Nephron progenitor cell (in vitro differentiated cells): Measurements from ENCODE around the gene BBS9.
"Not testable (repeated sequence)": the region's sequence is repeated elsewhere in the genome, so short reads cannot be mapped to it uniquely, and the experiment has no call there.

Experiments
- DNase-seq: peaks from one replicate; pipeline ENCODE4 v3.0.0; 2021
- H3K27ac Mint-ChIP-seq: 2 replicates; pipeline ENCODE4 v1.8.0; 2021; ENCODE audit warnings: mild to moderate bottlenecking, moderate library complexity, mixed read lengths
- H3K27me3 Mint-ChIP-seq: 2 replicates; pipeline ENCODE4 v1.8.0; 2021; ENCODE audit warnings: mild to moderate bottlenecking, low read depth, mixed read lengths; ENCODE audit not compliant: poor library complexity
- H3K36me3 Mint-ChIP-seq: 2 replicates; pipeline ENCODE4 v1.8.0; 2021; ENCODE audit warnings: low read depth, mixed read lengths
- H3K4me1 Mint-ChIP-seq: 2 replicates; pipeline ENCODE4 v1.8.0; 2021; ENCODE audit warnings: mixed read lengths
- H3K4me3 Mint-ChIP-seq: 2 replicates; pipeline ENCODE4 v1.8.0; 2021; ENCODE audit warnings: mild to moderate bottlenecking, moderate library complexity, mixed read lengths
- H3K9me3 Mint-ChIP-seq: 2 replicates; pipeline ENCODE4 v1.8.0; 2021; ENCODE audit warnings: mild to moderate bottlenecking, moderate library complexity, mixed read lengths
- TF ChIP-seq, protein P1 (sequence below): fragments of 200-600 bp; sonication (generic); IDR thresholded peaks from 2 replicates; pipeline ENCODE4 v1.5.0; 2021; ENCODE audit warnings: antibody characterized with exemption

BBS9 gene

DNA sequence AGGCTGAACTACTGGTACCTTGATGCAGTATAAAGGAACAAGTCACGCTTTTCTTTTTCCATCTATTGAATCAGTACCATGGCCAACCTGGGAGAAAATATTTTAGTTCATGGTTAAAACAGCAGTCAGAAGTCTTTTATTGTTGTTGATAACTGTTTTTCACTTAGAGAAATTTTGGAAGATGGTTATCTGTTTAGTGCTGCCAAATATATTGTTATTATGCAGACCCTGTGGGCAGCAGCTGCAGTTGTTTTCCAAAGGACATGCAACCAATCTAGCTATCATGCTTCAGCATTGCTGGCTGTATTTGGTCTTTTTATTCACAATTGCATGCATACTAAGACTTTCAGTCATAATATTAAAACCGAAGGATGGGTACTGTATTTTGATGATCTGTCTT lies 169.5 kb downstream of the BBS9 start:
- TF ChIP-seq, protein P1, sequence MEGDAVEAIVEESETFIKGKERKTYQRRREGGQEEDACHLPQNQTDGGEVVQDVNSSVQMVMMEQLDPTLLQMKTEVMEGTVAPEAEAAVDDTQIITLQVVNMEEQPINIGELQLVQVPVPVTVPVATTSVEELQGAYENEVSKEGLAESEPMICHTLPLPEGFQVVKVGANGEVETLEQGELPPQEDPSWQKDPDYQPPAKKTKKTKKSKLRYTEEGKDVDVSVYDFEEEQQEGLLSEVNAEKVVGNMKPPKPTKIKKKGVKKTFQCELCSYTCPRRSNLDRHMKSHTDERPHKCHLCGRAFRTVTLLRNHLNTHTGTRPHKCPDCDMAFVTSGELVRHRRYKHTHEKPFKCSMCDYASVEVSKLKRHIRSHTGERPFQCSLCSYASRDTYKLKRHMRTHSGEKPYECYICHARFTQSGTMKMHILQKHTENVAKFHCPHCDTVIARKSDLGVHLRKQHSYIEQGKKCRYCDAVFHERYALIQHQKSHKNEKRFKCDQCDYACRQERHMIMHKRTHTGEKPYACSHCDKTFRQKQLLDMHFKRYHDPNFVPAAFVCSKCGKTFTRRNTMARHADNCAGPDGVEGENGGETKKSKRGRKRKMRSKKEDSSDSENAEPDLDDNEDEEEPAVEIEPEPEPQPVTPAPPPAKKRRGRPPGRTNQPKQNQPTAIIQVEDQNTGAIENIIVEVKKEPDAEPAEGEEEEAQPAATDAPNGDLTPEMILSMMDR, result no peak
- Mint-ChIP-seq H3K4me3 (no peak overlapping the region), H3K4me1 (peaks cover 5% of the 10 kb centered on the region), H3K9me3 (peaks cover 42% of the 10 kb centered on the region), H3K27me3 (no peaks in the 10 kb centered on the region), H3K36me3 (peaks cover 38% of the 10 kb centered on the region), H3K27ac (no peak overlapping the region)
- DNase-seq, result no peak

DNA sequence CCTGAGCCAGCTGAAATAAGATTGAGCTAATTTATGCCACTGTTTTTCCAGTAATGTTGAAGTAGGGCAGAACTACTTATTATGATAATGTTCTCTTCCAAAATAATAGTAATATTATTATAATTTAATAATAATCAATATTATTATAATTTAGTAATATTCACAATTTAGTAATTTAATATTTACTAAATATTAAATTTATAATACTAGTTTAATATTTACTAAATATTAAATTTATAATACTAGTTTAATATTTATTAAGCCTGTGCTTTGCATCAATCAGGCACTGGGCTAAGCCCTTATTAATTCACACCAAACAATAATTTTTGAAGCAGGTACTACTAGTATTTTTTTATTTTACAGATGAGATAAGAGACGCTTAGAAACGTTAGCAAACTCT lies 170.1 kb downstream of the BBS9 start:
- peaks cover 5% of the 10 kb centered on the region for H3K4me1 Mint-ChIP-seq
- TF ChIP-seq, protein P1, result no peak
- no peaks in the 10 kb centered on the region for H3K27me3 Mint-ChIP-seq
- H3K36me3 Mint-ChIP-seq, result peaks cover 42% of the 10 kb centered on the region
- no peak overlapping the region for H3K27ac Mint-ChIP-seq
- no peak overlapping the region for H3K4me3 Mint-ChIP-seq
- no peak for DNase-seq
- peaks cover 46% of the 10 kb centered on the region for H3K9me3 Mint-ChIP-seq

DNA sequence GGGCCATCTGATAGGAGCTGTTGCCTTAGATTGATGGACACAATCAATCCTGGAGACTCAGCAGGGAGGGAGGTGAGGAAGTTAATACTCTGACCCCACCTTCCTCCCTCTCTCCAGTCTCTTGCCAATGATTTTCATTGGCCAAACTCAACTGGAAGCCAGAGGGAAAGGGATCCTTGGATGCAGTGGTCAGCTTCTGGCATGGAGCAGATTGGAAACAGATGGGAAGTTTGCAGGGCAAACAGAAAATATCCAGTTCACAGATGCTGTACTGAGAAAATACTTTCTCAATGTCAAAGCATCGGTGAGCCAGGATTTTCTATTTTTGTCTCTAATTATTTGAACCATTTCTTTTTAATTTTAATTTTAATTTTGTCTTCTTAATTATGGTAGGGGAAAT lies 170.8 kb downstream of the BBS9 start:
- H3K36me3 Mint-ChIP-seq, result peaks cover 49% of the 10 kb centered on the region
- H3K27me3 Mint-ChIP-seq, result no peaks in the 10 kb centered on the region
- no peak for DNase-seq
- H3K4me1 Mint-ChIP-seq, result peaks cover 5% of the 10 kb centered on the region
- TF ChIP-seq, protein P1, result no peak
- peaks cover 53% of the 10 kb centered on the region for H3K9me3 Mint-ChIP-seq
- H3K4me3 Mint-ChIP-seq, result no peak overlapping the region
- no peak overlapping the region for H3K27ac Mint-ChIP-seq

DNA sequence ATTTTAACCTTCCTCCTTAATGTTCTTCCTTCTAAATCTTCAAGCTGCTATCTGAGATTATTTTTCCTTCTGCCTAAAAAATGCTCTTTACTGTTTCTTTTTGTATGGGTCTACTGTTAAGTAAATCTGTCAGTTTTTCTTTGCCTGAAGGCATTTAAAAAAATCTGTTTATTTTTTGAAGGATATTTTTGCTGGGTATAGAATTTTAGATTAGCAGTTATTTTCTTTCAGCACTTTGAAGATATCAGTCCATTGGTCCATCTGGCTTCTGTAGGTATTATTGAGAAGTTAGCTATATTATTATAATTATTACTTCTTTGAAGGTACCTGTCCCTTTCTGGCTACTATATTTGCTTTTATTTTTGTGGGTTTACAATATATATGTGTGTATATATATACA lies 171.4 kb downstream of the BBS9 start:
- no peak for DNase-seq
- TF ChIP-seq, protein P1, result no peak
- Mint-ChIP-seq H3K4me1 (peaks cover 5% of the 10 kb centered on the region), H3K4me3 (no peak overlapping the region), H3K27ac (no peak overlapping the region), H3K27me3 (no peaks in the 10 kb centered on the region), H3K9me3 (peaks cover 59% of the 10 kb centered on the region), H3K36me3 (peaks cover 55% of the 10 kb centered on the region)

DNA sequence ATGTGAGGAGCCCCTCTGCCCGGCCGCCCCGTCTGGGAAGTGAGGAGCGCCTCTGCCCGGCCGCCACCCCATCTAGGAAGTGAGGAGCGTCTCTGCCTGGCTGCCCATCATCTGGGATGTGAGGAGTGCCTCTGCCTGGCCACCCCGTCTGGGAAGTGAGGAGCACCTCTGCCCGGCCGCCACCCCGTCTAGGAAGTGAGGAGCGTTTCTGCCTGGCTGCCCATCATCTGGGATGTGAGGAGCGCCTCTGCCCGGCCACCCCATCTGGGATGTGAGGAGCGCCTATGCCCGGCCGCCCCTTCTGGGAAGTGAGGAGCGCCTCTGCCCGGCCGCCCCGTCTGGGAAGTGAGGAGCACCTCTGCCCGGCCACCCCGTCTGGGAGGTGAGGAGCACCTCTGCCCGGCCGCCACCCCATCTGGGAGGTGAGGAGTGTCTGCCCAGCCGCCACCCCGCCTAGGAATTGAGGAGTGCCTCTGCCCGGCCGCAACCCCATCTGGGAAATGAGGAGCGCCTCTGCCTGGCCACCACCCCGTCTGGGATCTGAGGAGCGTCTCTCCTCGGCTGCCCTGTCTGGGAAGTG lies 174.7 kb downstream of the BBS9 start:
- H3K27ac Mint-ChIP-seq, DNase-seq, H3K4me3 Mint-ChIP-seq, H3K4me1 Mint-ChIP-seq, H3K27me3 Mint-ChIP-seq: not testable (repeated sequence)
- Mint-ChIP-seq H3K9me3 (peaks cover 63% of the 10 kb centered on the region), H3K36me3 (peaks cover 58% of the 10 kb centered on the region)

DNA sequence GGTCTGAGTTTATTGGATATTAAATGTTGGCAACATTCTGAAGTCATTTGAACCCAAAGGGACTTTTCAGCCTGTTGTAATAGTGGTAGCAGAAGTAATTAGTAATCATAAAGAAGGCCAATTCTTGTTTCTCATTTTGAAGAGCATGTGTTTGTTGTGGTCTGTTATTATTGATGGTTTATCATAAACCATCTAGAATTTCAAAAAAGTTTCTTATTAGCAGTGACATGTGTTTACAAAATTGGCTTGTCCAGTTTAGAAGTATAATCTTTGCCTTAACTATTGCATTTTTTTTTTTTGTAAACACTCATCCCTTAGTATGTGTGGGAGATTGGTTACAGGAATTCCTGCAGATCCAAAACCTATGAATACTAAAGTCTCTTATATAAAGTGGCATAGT lies 177.8 kb downstream of the BBS9 start:
- no peak overlapping the region for H3K4me3 Mint-ChIP-seq

More for the DNA sequence above, 177.8 kb downstream of the BBS9 start:
- H3K4me1 Mint-ChIP-seq, result no peaks in the 10 kb centered on the region
- no peak for DNase-seq
- H3K36me3 Mint-ChIP-seq, result peaks cover 36% of the 10 kb centered on the region
- peaks cover 38% of the 10 kb centered on the region for H3K9me3 Mint-ChIP-seq
- TF ChIP-seq, protein P1, result no peak
- no peak overlapping the region for H3K27ac Mint-ChIP-seq
- peaks cover 3% of the 10 kb centered on the region for H3K27me3 Mint-ChIP-seq
